ENCODE data around the gene EXOC3. TPM values are rescaled to one million over a fixed set of nuclear protein-coding genes. Genes with fewer than 3 reads are reported as not detected.

The EXOC3 gene
- total and polyA plus RNA-seq, 2 of the 4 experiments (the other 2 are of a cell fraction), result 35.1 to 47.5 TPM

DNA sequence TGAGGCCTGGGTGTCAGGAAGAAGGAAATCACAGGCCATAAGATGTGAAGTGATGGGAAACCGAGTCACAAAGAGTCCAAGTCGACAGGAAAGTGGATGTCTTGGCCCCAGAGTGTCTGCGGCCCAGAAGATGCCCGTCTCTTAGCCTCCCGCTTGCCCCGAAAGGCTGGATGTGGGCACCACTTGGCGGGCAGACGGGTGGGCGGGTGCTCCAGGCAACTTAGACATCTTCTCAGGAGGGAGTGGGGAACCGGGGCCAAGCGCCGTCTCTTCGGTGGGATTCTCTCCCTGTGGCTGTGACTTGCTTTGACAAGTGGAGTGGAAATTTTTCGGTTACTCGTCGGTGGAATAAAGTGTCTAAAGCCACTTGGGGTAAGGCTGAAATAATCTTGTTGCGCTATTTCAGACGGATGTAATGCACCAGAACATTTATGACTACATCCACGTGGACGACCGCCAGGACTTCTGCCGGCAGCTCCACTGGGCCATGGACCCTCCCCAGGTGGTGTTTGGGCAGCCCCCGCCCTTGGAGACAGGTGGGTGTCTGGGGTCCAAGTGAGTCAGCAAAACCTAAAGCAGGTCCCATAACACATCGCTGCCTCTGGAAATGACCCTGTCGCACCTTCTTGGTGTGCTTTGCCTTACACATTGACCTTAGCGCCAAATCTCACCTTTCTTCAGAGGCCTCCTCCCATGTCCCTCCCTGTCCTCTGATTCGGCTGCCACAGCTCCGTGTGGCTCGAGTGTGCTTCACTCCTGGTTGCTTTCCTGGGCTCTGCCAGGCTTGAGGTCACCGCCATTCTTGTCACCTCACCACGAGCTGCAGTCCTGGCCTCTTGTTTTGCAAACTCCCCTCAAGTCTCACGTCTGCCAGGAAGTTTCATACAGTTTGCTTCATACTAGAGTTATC is 20.4 kb upstream of the EXOC3 start (continued):
- TF ChIP-seq, protein P1, sequence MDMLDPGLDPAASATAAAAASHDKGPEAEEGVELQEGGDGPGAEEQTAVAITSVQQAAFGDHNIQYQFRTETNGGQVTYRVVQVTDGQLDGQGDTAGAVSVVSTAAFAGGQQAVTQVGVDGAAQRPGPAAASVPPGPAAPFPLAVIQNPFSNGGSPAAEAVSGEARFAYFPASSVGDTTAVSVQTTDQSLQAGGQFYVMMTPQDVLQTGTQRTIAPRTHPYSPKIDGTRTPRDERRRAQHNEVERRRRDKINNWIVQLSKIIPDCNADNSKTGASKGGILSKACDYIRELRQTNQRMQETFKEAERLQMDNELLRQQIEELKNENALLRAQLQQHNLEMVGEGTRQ (IDR thresholded peaks at IDR 0.05; ENCODE audit: low read depth, low read length), result no peak

DNA sequence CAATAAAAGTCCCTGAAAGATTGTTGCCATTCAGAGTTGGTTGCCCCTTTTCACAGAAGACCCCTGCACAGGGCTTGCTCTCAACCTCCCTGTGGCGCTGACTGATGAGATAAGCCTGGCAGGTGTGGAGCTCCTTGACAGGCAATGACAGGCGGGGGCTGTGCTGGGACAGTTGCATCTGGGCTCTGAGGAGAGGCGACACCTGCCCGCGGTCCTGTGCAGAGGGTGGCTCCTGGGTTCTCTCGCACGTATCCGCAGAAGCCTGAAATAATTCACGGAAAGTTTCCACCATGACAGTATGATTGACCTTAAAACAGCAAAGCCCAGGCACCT is 19.8 kb upstream of the EXOC3 start:
- no peak overlapping the region for H3K4me3 ChIP-seq (ENCODE audit: insufficient read depth, low read depth, low read length)
- no peak for ATAC-seq (ENCODE audit: low read depth)
- H3K4me2 ChIP-seq (ENCODE audit: low read depth, low read length), result no peak overlapping the region
- in situ Hi-C loops (cut with MboI; ENCODE audit: low sequenced_read_pairs), result no loop called here
- H4K91ac ChIP-seq (ENCODE audit: insufficient read depth, low read depth, low read length), result no peak overlapping the region
- POLR2A ChIA-PET (ENCODE audit: unreplicated experiment), result no interaction called here
- H2AFZ ChIP-seq (replicated peaks; ENCODE audit: low read length, poor library complexity), result no peak overlapping the region
- H4K5ac ChIP-seq (ENCODE audit: low read depth, low read length), result no peak overlapping the region
- no peaks in the 10 kb centered on the region for H3K9me3 ChIP-seq (ENCODE audit: control insufficient read depth, insufficient read depth, low read length)
- H3K9ac ChIP-seq (ENCODE audit: low read depth, low read length), result no peak overlapping the region
- WGBS, 2 experiments (ENCODE audit: extremely low coverage in 2 of 2, insufficient read length in 1 of 2), result 97% methylated on average over 6 of the region's 9 CpGs; no CpG with 5 or more reads in 1 of the 2 experiments
- no peak overlapping the region for H3K4ac ChIP-seq (ENCODE audit: low read depth, low read length)
- CTCF ChIA-PET, result no interaction called here
- no peak overlapping the region for H3K14ac ChIP-seq (replicated peaks; ENCODE audit: low read depth, low read length)
- H3K4me1 ChIP-seq (ENCODE audit: control insufficient read depth, insufficient read depth, low read length), result peaks cover 10% of the 10 kb centered on the region
- no peak overlapping the region for H3K18ac ChIP-seq (ENCODE audit: low read depth, low read length)
- H2AK5ac ChIP-seq (ENCODE audit: low read depth, low read length), result no peak overlapping the region
- no peak overlapping the region for H2BK120ac ChIP-seq (ENCODE audit: low read depth, low read length)
- dilution Hi-C loops (cut with HindIII; ENCODE audit: low sequenced_read_pairs, unreplicated experiment), result no loop called here
- no peaks in the 10 kb centered on the region; the same call in 1 of the 2 replicates for H4K20me1 ChIP-seq (ENCODE audit: insufficient read depth, low read length)
- H3K56ac ChIP-seq (ENCODE audit: extremely low read depth, insufficient read depth, low read length), result no peak overlapping the region
- no peak overlapping the region for H2BK15ac ChIP-seq (ENCODE audit: low read depth, low read length)
- H4K8ac ChIP-seq (ENCODE audit: low read depth in 2 of 2, low read length in 2 of 2), result no peak overlapping the region
- peaks cover 11 to 59% of the 10 kb centered on the region in 2 experiments for H3K79me1 ChIP-seq (ENCODE audit: low read depth in 1 of 2, low read length in 2 of 2)
- H3K9me1 ChIP-seq (ENCODE audit: insufficient read depth, low read length), result peaks cover 8% of the 10 kb centered on the region
- TF ChIP-seq MAFK (IDR thresholded peaks at IDR 0.05; ENCODE audit: low read depth, low read length), result no peak
- H2BK20ac ChIP-seq (ENCODE audit: low read depth, low read length), result no peak overlapping the region
- no peak overlapping the region for H3K27ac ChIP-seq (ENCODE audit: insufficient read depth, low read length)
- DNase-seq, result no peak
- no peaks in the 10 kb centered on the region for H3K27me3 ChIP-seq (ENCODE audit: control insufficient read depth, insufficient read depth, low read length)
- H2AK9ac ChIP-seq (replicated peaks; ENCODE audit: low read depth, low read length, poor library complexity), result no peak overlapping the region
- peaks cover 61% of the 10 kb centered on the region for H3K36me3 ChIP-seq (ENCODE audit: control insufficient read depth, insufficient read depth, low read length)
- intact Hi-C loops (cut with micrococcal nuclease), result no loop called here
- H3K23ac ChIP-seq (ENCODE audit: low read depth, low read length), result no peak overlapping the region
- H2BK5ac ChIP-seq (ENCODE audit: low read depth, low read length, poor library complexity, severe bottlenecking), result no peak overlapping the region
- no TSS peak for BruUV-seq (replicated peaks)
